Mucosa of descending colon (tissue), 3 donors: Measurements from ENCODE around the gene KRAS. TPM values are rescaled to one million over a fixed set of nuclear protein-coding genes. Genes with fewer than 3 reads are reported as not detected.

Experiments used
- ATAC-seq: fragments of 200-7000 bp; cut with Tn5 transposase; one replicate; pipeline ENCODE4 v1.9.1; 2020; ENCODE audit warnings: mild to moderate bottlenecking, moderate library complexity
- DNase-seq, 3 donors: peaks; one replicate each; pipeline ENCODE4 v3.0.0-alpha.2; 2020
- H3K36me3 ChIP-seq: fragments of 200-600 bp; one replicate; pipeline ENCODE4 v1.8.0; 2021; ENCODE audit warnings: low read depth, mild to moderate bottlenecking
- H3K4me1 ChIP-seq: fragments of 200-600 bp; one replicate; pipeline ENCODE4 v1.8.0; 2021; ENCODE audit warnings: low read depth, mild to moderate bottlenecking
- H3K4me3 ChIP-seq: fragments of 200-600 bp; one replicate; pipeline ENCODE4 v1.8.0; 2021; ENCODE audit warnings: mild to moderate bottlenecking
- H3K9me3 ChIP-seq: fragments of 200-600 bp; one replicate; pipeline ENCODE4 v1.8.0; 2021; ENCODE audit warnings: mild to moderate bottlenecking
- intact Hi-C, 2 donors: fragments of 100-400 bp; cut with DNase I in 1 of 2; cut with micrococcal nuclease in 1 of 2; formaldehyde crosslinking; loops; one replicate each; pipeline versions ENCODE4 v1.11.0 to v1.11.1; 2022; cut with DNase I, micrococcal nuclease
- total RNA-seq, 3 donors: library from RNA; stranded (reverse); fragmentation: NEBNext Ultra II Directional in 2 of 3; extraction: Animal tissue kit (Norgen Biotek cat#: 25700) in 2 of 3; gene quantifications; one replicate each; pipeline versions ENCODE4 v1.2.1 to v1.2.4, GENCODE V29; 2021 to 2023
- TF ChIP-seq, protein P1 (sequence below): fragments of 200-600 bp; IDR thresholded peaks from one replicate; pipeline ENCODE4 v1.8.0; 2022; ENCODE audit warnings: antibody characterized with exemption, mild to moderate bottlenecking
- donor health status: DM: no; HTN: no; CAD: no; lungs with moderate emphysema.
- donor health status: DM: no; HTN: no; CAD: no.
- donor health status: DM: no; HTN: yes; CAD: no.

Gene KRAS
- total RNA-seq, 3 donors from 2014 or later = 43.5 to 64.3 (median 62.7) TPM

DNA sequence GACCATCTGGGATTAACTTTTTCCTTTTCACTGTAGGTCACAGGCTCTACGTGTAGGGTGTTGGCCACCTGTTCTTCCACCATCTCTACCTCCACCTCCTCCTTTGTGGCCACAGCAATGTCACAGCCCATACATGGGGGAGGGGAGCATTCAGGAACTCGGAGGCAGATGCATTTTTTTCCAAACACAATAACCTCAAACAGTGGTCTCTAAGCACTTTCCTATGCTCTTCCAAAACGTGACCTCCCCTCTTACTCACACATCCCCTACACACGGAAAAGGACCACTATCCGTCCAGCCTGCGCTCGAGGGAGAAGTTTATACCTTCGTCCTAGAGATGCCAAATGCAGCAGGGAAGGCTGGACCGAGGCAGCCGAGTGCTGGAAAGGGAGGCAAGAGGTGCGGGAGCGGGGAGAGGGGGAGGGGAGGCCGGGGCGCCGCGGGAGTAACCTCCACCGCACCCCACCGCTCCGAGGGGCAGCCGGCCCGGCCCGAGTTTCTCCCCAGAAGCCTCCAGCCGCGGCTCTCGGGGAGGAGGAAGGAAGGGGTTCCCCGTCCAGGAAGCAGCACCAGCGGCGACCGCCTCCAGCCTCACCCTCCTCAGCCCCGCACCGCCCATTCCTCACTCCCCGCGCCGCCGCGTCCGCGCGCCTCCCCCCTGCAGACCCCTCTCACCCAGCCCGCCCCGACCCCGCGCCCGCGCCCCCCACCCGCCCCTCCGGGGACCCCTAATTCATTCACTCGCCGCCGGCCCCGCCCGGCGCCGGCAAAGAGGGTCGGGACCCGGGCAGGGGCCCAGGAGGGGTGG lies 594 bp downstream of the KRAS start:
- intact Hi-C loops = no loop called here
- H3K4me3 ChIP-seq = peak overlapping the region; percentile 96
- H3K4me1 ChIP-seq = peaks cover 16% of the 10 kb centered on the region
- no peaks in the 10 kb centered on the region for H3K9me3 ChIP-seq
- no peaks in the 10 kb centered on the region for H3K36me3 ChIP-seq
- TF ChIP-seq, protein P1, sequence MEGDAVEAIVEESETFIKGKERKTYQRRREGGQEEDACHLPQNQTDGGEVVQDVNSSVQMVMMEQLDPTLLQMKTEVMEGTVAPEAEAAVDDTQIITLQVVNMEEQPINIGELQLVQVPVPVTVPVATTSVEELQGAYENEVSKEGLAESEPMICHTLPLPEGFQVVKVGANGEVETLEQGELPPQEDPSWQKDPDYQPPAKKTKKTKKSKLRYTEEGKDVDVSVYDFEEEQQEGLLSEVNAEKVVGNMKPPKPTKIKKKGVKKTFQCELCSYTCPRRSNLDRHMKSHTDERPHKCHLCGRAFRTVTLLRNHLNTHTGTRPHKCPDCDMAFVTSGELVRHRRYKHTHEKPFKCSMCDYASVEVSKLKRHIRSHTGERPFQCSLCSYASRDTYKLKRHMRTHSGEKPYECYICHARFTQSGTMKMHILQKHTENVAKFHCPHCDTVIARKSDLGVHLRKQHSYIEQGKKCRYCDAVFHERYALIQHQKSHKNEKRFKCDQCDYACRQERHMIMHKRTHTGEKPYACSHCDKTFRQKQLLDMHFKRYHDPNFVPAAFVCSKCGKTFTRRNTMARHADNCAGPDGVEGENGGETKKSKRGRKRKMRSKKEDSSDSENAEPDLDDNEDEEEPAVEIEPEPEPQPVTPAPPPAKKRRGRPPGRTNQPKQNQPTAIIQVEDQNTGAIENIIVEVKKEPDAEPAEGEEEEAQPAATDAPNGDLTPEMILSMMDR = no peak
- DNase-seq (peak; percentile 70 to 84 (median 78)), ATAC-seq (peak; percentile 66)

DNA sequence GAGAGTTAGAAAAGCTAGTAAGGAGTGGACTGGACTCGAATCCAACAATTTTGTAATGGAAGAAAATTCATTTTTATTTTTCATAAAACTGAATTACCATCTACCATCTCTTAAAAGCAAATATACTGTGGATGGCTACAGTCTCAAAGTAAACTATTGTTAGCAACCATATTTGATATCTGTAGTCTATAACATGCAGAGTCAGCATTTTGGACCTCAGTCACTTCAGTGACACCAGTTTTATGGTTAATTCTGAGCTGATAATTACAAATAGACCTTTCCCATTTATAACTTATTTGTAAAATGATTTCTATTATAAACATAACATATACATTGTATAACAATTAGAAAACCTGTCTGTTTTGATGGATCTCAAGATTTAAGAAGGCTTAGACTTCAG lies 2.0 kb downstream of the KRAS start:
- H3K4me1 ChIP-seq = peaks cover 16% of the 10 kb centered on the region
- H3K36me3 ChIP-seq = no peaks in the 10 kb centered on the region
- no peak for ATAC-seq
- TF ChIP-seq, protein P1 = no peak
- H3K9me3 ChIP-seq = no peaks in the 10 kb centered on the region
- H3K4me3 ChIP-seq = no peak overlapping the region
- no peak for DNase-seq
- intact Hi-C loops = no loop called here

DNA sequence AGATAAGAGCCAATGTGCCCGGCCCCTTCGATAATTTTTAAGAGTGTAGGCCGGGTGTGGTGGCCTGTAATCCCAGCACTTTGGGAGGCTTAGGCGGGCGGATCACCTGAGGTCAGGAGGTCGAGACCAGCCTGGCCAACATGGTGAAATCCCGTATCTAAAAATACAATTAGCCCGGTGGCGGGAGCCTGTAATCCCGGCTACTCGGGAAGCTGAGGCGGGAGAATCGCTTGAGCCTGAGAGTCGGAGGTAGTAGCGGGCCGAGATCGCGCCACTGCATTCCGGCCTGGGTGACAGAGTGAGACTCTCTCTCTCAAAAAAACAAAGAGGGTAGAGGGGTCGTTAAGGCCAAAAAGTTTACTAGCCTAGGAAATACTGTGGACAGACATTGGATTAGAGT lies 2.6 kb downstream of the KRAS start:
- H3K9me3 ChIP-seq = no peaks in the 10 kb centered on the region
- intact Hi-C loops = no loop called here
- TF ChIP-seq, protein P1 = no peak
- DNase-seq (no peak), ATAC-seq (no peak)
- H3K4me1 ChIP-seq = peaks cover 16% of the 10 kb centered on the region
- H3K4me3 ChIP-seq = no peak overlapping the region
- H3K36me3 ChIP-seq = no peaks in the 10 kb centered on the region

DNA sequence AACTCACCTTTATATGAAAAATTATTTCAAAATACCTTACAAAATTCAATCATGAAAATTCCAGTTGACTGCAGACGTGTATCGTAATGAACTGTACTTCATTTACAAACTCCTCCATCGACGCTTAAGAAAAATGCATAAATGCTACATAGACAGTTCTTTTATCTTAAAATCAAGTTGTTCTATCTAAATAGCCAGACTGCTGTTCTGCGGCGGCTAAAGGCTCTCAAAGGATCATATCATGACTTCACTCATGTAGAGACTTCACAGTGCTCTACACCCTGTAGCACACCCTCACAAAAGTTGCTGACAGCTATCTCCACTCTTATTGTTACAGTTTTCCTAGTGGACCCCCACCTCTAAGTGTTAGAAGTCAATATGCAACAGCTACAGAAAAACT lies 5.2 kb downstream of the KRAS start:
- TF ChIP-seq, protein P1 = no peak
- Histone ChIP-seq H3K9me3 (no peaks in the 10 kb centered on the region), H3K4me3 (no peak overlapping the region), H3K36me3 (no peaks in the 10 kb centered on the region), H3K4me1 (peaks cover 13% of the 10 kb centered on the region)
- ATAC-seq (no peak), DNase-seq (no peak)
- intact Hi-C loops = no loop called here

DNA sequence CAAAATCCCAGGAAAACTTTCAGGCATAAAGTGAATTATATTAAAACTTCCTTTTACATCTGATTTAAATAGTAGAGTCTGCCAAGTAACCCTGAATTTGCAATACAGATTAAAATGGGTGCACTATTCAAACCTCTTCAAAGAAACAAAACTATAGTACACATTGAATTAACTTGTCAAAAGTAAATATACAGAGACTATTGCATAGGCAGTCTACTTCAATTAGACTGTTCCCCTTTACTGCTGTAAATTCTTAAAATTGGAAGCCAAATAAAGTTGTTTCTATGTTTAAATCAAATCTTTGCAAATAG lies 7.1 kb downstream of the KRAS start:
- TF ChIP-seq, protein P1 = no peak
- no peak overlapping the region for H3K4me3 ChIP-seq
- no peaks in the 10 kb centered on the region for H3K36me3 ChIP-seq
- ATAC-seq (no peak), DNase-seq (no peak)
- intact Hi-C loops = no loop called here
- H3K4me1 ChIP-seq = peaks cover 5% of the 10 kb centered on the region
- H3K9me3 ChIP-seq = no peaks in the 10 kb centered on the region
